ENCODE measurements around the gene DTHD1. TPM values are rescaled to one million over a fixed set of nuclear protein-coding genes. Genes with fewer than 3 reads are reported as not detected.

Gene DTHD1
- total and polyA plus RNA-seq, 3 experiments from 2014 or later: 3.3 to 5.9 (median 3.5) TPM

- no peak for DNase-seq
Measured at GRCh38 chr4:36273276-36273675, 8.1 kb upstream of the DTHD1 start.

GRCh38 chr4:36274158-36274557 is 7.3 kb upstream of the DTHD1 start:
- CTCF ChIA-PET: no interaction called here
- no peaks in the 10 kb centered on the region for H3K36me3 Mint-ChIP-seq
- H3K4me3 Mint-ChIP-seq: no peak overlapping the region
- H3K27ac Mint-ChIP-seq: no peak overlapping the region
- Histone ChIP-seq H3K27me3 (ENCODE audit: insufficient read depth, low read length, poor library complexity, severe bottlenecking) (no peaks in the 10 kb centered on the region), H3K36me3 (ENCODE audit: insufficient read depth, low read length) (no peaks in the 10 kb centered on the region), H3K4me3 (ENCODE audit: low read length) (no peak overlapping the region), H3K27ac (ENCODE audit: low read depth, low read length) (no peak overlapping the region), H3K4me1 (ENCODE audit: insufficient read depth, low read length) (peaks cover 9% of the 10 kb centered on the region), H3K9me3 (ENCODE audit: low read length) (no peaks in the 10 kb centered on the region)
- peaks cover 28 to 35% (median 29%) of the 10 kb centered on the region in 3 donors for H3K4me1 Mint-ChIP-seq
- no peak for DNase-seq
- no peaks in the 10 kb centered on the region for H3K9me3 Mint-ChIP-seq
- H3K27me3 Mint-ChIP-seq: no peaks in the 10 kb centered on the region
- POLR2A ChIA-PET: no interaction called here

More at GRCh38 chr4:36273276-36273675, 8.1 kb upstream of the DTHD1 start:
- no peaks in the 10 kb centered on the region for H3K9me3 ChIP-seq (ENCODE audit: low read length)
- no peak overlapping the region for H3K4me3 ChIP-seq (ENCODE audit: low read length)
- CTCF ChIA-PET: no interaction called here
- Mint-ChIP-seq H3K4me3 (no peak overlapping the region), H3K9me3 (no peaks in the 10 kb centered on the region), H3K27me3 (no peaks in the 10 kb centered on the region), H3K4me1 (peaks cover 28 to 35% (median 29%) of the 10 kb centered on the region in 3 donors), H3K27ac (no peak overlapping the region), H3K36me3 (no peaks in the 10 kb centered on the region)
- H3K36me3 ChIP-seq (ENCODE audit: insufficient read depth, low read length): no peaks in the 10 kb centered on the region
- no peaks in the 10 kb centered on the region for H3K27me3 ChIP-seq (ENCODE audit: insufficient read depth, low read length, poor library complexity, severe bottlenecking)
- peaks cover 17% of the 10 kb centered on the region for H3K4me1 ChIP-seq (ENCODE audit: insufficient read depth, low read length)
- H3K27ac ChIP-seq (ENCODE audit: low read depth, low read length): no peak overlapping the region
- POLR2A ChIA-PET: no interaction called here

GRCh38 chr4:36277533-36277932 is 3.9 kb upstream of the DTHD1 start:
- Histone ChIP-seq H3K27ac (ENCODE audit: low read depth, low read length) (no peak overlapping the region), H3K4me1 (ENCODE audit: insufficient read depth, low read length) (peaks cover 20% of the 10 kb centered on the region), H3K27me3 (ENCODE audit: insufficient read depth, low read length, poor library complexity, severe bottlenecking) (no peaks in the 10 kb centered on the region), H3K4me3 (ENCODE audit: low read length) (no peak overlapping the region), H3K36me3 (ENCODE audit: insufficient read depth, low read length) (no peaks in the 10 kb centered on the region), H3K9me3 (ENCODE audit: low read length) (no peaks in the 10 kb centered on the region)
- Mint-ChIP-seq H3K27me3 (no peaks in the 10 kb centered on the region), H3K27ac (peak overlapping the region in 5 of 8 donors; percentile 19 to 49 (median 31)), H3K36me3 (peaks cover 0 to 9% (median 6%) of the 10 kb centered on the region in 3 donors), H3K9me3 (no peaks in the 10 kb centered on the region), H3K4me3 (peak overlapping the region in 3 of 7 donors; percentile 4 to 25 (median 17)), H3K4me1 (peaks cover 46 to 60% (median 54%) of the 10 kb centered on the region in 3 donors)
- ChIA-PET CTCF (interaction anchor here (1.1 kb wide), 1 partner anchor 122 kb away, joined by 3 read pairs; no protein-coding TSS in a partner anchor), POLR2A (no interaction called here)
- no peak for DNase-seq

- no peak overlapping the region for H3K27ac ChIP-seq (ENCODE audit: low read depth, low read length)
- peaks cover 53 to 66% (median 62%) of the 10 kb centered on the region in 3 donors for H3K4me1 Mint-ChIP-seq
- CTCF ChIA-PET: no interaction called here
- H3K9me3 ChIP-seq (ENCODE audit: low read length): no peaks in the 10 kb centered on the region
- peak overlapping the region in 6 of 7 donors; percentile 7 to 67 (median 30) for H3K4me3 Mint-ChIP-seq
- peaks cover 1 to 16% (median 12%) of the 10 kb centered on the region in 3 donors for H3K36me3 Mint-ChIP-seq
- no peaks in the 10 kb centered on the region for H3K9me3 Mint-ChIP-seq
- H3K36me3 ChIP-seq (ENCODE audit: insufficient read depth, low read length): no peaks in the 10 kb centered on the region
- H3K27me3 Mint-ChIP-seq: no peaks in the 10 kb centered on the region
- H3K4me1 ChIP-seq (ENCODE audit: insufficient read depth, low read length): peaks cover 20% of the 10 kb centered on the region
- H3K27me3 ChIP-seq (ENCODE audit: insufficient read depth, low read length, poor library complexity, severe bottlenecking): no peaks in the 10 kb centered on the region
- no peak for DNase-seq
- no peak overlapping the region for H3K4me3 ChIP-seq (ENCODE audit: low read length)
- peak overlapping the region in 5 of 8 donors; percentile 20 to 84 (median 67) for H3K27ac Mint-ChIP-seq
- POLR2A ChIA-PET: no interaction called here
Measured at GRCh38 chr4:36278789-36279188, 2.6 kb upstream of the DTHD1 start.

GRCh38 chr4:36280555-36280954 is 861 bp upstream of the DTHD1 start:
- peak overlapping the region in 7 of 8 donors; percentile 88 to 97 (median 94) for H3K27ac Mint-ChIP-seq
- H3K9me3 Mint-ChIP-seq: no peaks in the 10 kb centered on the region
- peak overlapping the region; percentile 44 to 94 (median 86) for H3K4me3 Mint-ChIP-seq
- Histone ChIP-seq H3K36me3 (ENCODE audit: insufficient read depth, low read length) (no peaks in the 10 kb centered on the region), H3K4me3 (ENCODE audit: low read length) (peak overlapping the region; percentile 27), H3K27me3 (ENCODE audit: insufficient read depth, low read length, poor library complexity, severe bottlenecking) (no peaks in the 10 kb centered on the region), H3K9me3 (ENCODE audit: low read length) (no peaks in the 10 kb centered on the region), H3K4me1 (ENCODE audit: insufficient read depth, low read length) (peaks cover 26% of the 10 kb centered on the region), H3K27ac (ENCODE audit: low read depth, low read length) (no peak overlapping the region)
- H3K27me3 Mint-ChIP-seq: no peaks in the 10 kb centered on the region
- no peak for DNase-seq
- peaks cover 69 to 83% (median 80%) of the 10 kb centered on the region in 3 donors for H3K4me1 Mint-ChIP-seq
- POLR2A ChIA-PET: interaction anchor here (1.1 to 1.8 kb wide), 5 partner anchors 12 to 37 kb away, joined by 3 to 9 read pairs (median 3); partner anchors contain the start of gene ARAP2
- CTCF ChIA-PET: interaction anchor here (1.2 to 2.7 kb wide), 2 partner anchors 22 to 37 kb away, joined by 3 to 9 read pairs; partner anchors contain the start of gene ARAP2
- peaks cover 1 to 25% (median 16%) of the 10 kb centered on the region in 3 donors for H3K36me3 Mint-ChIP-seq

- Mint-ChIP-seq H3K4me3 (peak overlapping the region; percentile 83 to 94 (median 88)), H3K27me3 (no peaks in the 10 kb centered on the region), H3K4me1 (peaks cover 82 to 96% (median 93%) of the 10 kb centered on the region in 3 donors), H3K27ac (peak overlapping the region; percentile 84 to 97 (median 95)), H3K9me3 (no peaks in the 10 kb centered on the region), H3K36me3 (peaks cover 1 to 25% (median 19%) of the 10 kb centered on the region in 3 donors)
- peak overlapping the region; percentile 44 for H3K4me3 ChIP-seq (ENCODE audit: low read length)
- no peaks in the 10 kb centered on the region for H3K9me3 ChIP-seq (ENCODE audit: low read length)
- no peaks in the 10 kb centered on the region for H3K27me3 ChIP-seq (ENCODE audit: insufficient read depth, low read length, poor library complexity, severe bottlenecking)
- H3K4me1 ChIP-seq (ENCODE audit: insufficient read depth, low read length): peaks cover 36% of the 10 kb centered on the region
- peak overlapping the region; percentile 88 for H3K27ac ChIP-seq (ENCODE audit: low read depth, low read length)
- DNase-seq: no peak
- CTCF ChIA-PET: interaction anchor here (1.5 to 2.7 kb wide), 2 partner anchors 28 to 39 kb away, joined by 5 to 9 read pairs; partner anchors contain the start of gene ARAP2
- no peaks in the 10 kb centered on the region for H3K36me3 ChIP-seq (ENCODE audit: insufficient read depth, low read length)
- POLR2A ChIA-PET: interaction anchor here (1.8 kb wide), 1 partner anchor 39 kb away, joined by 9 read pairs; the partner anchor contains the start of gene ARAP2
Measured at GRCh38 chr4:36282503-36283030, 1.2 kb downstream of the DTHD1 start.

GRCh38 chr4:36283912-36284465 is 2.6 kb downstream of the DTHD1 start:
- Mint-ChIP-seq H3K36me3 (peaks cover 1 to 26% (median 19%) of the 10 kb centered on the region in 3 donors), H3K4me1 (peaks cover 79 to 97% (median 92%) of the 10 kb centered on the region in 3 donors), H3K9me3 (no peaks in the 10 kb centered on the region), H3K4me3 (peak overlapping the region; percentile 83 to 94 (median 88)), H3K27me3 (no peaks in the 10 kb centered on the region), H3K27ac (peak overlapping the region; percentile 92 to 97 (median 96))
- DNase-seq: no peak
- Histone ChIP-seq H3K4me1 (ENCODE audit: insufficient read depth, low read length) (peaks cover 36% of the 10 kb centered on the region), H3K36me3 (ENCODE audit: insufficient read depth, low read length) (no peaks in the 10 kb centered on the region), H3K9me3 (ENCODE audit: low read length) (no peaks in the 10 kb centered on the region), H3K27me3 (ENCODE audit: insufficient read depth, low read length, poor library complexity, severe bottlenecking) (no peaks in the 10 kb centered on the region), H3K4me3 (ENCODE audit: low read length) (peak overlapping the region; percentile 6), H3K27ac (ENCODE audit: low read depth, low read length) (peak overlapping the region; percentile 88)
- POLR2A ChIA-PET: no interaction called here
- CTCF ChIA-PET: interaction anchor here (1.3 to 3.2 kb wide), 2 partner anchors 20 to 40 kb away, joined by 3 to 27 read pairs; partner anchors contain the start of gene ARAP2

Data from CD8-positive, alpha-beta memory T cell (primary cell).